ENCODE measurements around the gene UROS. TPM values are rescaled to one million over a fixed set of nuclear protein-coding genes. Genes with fewer than 3 reads are reported as not detected.

Gene UROS
- total RNA-seq, 1 experiment from 2014 or later: 78.8 TPM

DNA sequence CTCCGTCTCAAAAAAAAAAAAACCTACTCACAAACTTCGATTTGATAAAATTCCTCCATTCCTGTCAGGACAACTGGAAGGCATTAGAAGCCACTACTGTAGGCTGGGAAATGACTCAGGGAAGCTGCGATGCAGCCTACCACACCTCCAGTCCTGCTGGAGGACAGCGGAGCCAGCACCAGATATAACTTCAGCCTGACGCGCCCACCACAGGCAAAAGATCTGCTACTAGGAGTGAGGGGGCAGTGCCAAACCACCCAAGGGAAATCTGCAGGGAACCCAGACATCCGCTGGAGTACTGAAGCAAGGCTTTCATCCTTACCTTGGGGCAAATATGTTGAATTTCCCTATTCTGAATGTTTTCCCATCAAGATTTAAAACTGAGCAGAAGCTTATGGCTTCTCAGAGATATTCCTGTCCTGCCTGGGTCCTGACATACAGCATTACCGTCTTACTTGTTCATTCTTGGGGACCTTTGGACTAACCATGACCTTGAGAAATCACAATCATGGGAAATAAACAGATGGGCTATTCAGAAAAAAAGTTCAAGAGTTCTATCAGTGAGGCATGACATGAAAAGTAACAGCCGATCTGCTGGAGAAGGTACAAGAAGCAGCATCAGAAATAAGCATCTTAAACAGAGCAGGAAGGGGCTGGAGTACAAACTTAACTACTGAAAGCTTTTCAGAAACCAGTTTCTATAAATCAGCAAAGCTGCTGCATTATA lies 20.7 kb upstream of the UROS start:
- no peak overlapping the region for H3K4me3 ChIP-seq
- DNase-seq: no peak
- H3K27me3 ChIP-seq: no peaks in the 10 kb centered on the region
- H3K9me3 ChIP-seq: no peaks in the 10 kb centered on the region
- peaks cover 32% of the 10 kb centered on the region for H3K36me3 ChIP-seq

DNA sequence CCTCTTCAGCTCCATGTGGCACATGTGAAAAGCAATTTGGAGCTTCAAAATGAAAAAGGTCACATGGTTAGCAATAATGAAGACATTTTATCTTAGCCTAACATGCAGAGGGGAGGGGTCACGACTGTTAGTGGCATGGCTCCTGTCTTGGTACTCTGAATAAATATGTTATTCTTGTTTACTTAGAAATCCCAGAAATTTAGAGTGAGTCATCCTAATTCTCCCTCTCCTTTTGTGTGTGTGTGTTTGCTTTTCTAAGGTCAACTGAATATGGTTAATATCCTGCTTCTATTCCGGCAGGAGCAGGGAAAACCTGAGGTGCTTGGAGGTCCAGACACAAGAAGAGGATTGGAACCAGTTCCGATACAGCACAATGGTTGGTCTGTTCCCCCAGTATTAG lies 17.9 kb upstream of the UROS start:
- Histone ChIP-seq H3K27me3 (no peaks in the 10 kb centered on the region), H3K4me3 (no peak overlapping the region), H3K36me3 (peaks cover 50% of the 10 kb centered on the region), H3K9me3 (no peaks in the 10 kb centered on the region)
- no peak for DNase-seq

DNA sequence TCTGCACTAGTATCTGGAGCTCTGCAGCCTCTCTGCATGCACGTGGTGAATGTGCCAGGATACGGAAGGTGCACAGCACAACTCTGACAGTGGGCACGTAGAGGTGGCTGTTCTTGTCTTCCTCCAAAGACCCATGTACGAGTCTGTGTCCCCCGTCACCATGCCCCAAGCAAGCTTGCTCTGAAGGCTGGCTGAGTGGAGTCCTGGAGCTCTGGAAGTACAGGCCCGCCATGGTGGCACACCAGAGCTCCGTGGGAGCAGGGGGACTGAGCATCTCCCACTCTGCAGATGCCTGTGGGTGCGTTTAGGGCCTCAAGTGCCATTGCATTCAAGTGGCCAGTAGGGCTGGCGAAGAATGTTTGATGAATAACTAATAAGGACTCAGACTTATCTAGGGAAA lies 17.3 kb upstream of the UROS start:
- Histone ChIP-seq H3K9me3 (no peaks in the 10 kb centered on the region), H3K4me3 (no peak overlapping the region), H3K27me3 (no peaks in the 10 kb centered on the region), H3K36me3 (peaks cover 56% of the 10 kb centered on the region)
- DNase-seq: no peak

DNA sequence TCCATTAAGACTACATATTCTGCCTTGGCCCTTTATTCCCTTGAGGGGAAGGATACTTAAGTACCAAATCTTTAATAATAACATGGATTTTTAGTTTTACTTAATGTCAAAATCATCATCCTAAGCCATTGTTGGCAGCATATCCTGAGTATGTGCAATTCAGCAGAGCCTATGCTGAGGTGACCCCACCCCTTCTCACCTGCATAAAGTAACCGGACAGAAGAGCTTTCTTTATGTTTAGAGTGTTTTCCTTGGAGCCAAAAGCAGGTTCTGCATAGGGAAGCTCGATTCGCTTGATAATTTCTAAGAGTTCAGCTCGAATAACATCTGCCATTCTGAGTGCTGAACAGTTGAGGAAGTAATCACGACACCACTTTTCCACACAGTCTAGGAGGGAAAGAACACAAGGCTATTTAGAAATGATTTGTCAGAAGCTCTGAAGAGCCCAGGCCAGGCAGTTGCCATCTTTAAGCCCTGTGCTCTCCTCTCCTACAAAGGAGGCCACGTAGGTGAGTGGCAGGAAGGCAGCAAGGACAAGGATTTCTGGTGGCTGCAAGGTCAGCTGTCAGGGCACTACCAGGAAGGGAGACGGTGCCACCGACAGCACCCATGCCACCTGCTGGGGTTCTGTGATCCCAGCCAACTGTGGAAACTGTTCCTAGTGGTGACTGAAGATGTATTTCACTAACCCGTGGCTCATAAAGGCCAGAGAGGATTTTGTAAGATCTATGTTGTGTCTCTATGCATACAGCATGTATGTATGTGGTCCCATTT lies 15.9 kb upstream of the UROS start:
- Histone ChIP-seq H3K36me3 (peaks cover 65% of the 10 kb centered on the region), H3K4me3 (no peak overlapping the region), H3K9me3 (no peaks in the 10 kb centered on the region), H3K27me3 (no peaks in the 10 kb centered on the region)
- no peak for DNase-seq

DNA sequence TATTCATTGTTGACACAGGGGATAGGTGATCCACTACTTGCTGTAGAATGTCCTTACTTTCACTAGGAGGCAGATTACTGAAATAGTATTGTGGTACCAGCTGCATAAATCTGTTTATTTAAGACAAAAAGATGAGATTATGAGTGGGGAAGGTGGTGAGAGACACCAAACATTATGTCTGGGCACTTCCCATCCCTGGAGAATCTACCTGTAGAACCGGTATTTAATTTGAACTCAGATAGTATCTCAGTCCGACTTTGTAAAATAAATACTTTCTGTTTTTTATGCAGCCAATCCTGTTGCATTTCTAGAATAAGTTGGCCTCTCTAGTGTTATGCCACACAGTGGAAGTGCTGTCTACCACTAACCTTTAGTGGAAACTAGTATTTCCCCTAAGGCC lies 13.7 kb upstream of the UROS start:
- DNase-seq: no peak
- no peaks in the 10 kb centered on the region for H3K9me3 ChIP-seq
- peaks cover 78% of the 10 kb centered on the region for H3K36me3 ChIP-seq
- H3K4me3 ChIP-seq: no peak overlapping the region
- H3K27me3 ChIP-seq: no peaks in the 10 kb centered on the region

DNA sequence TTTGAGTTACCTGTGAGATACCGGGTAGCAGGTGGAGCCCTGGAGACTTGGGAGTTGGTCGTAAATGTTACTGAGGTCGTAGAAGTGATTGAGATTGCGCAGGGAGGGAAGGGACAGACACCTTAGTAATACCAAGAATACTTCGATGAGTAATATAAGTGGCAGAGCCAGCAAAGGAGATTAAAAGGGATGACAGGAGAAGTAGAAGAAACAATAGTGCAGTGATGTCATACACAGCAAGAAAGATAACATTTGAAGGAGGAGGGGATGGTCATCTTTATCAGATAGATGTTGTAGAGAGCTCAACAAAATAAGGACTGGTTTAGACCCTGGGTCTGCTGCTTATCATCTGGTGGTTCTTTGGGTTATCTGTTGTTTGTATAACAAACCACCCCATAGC lies 5.3 kb upstream of the UROS start:
- Histone ChIP-seq H3K27me3 (no peaks in the 10 kb centered on the region), H3K36me3 (peaks cover 75% of the 10 kb centered on the region), H3K9me3 (no peaks in the 10 kb centered on the region), H3K4me3 (no peak overlapping the region)
- DNase-seq: no peak

DNA sequence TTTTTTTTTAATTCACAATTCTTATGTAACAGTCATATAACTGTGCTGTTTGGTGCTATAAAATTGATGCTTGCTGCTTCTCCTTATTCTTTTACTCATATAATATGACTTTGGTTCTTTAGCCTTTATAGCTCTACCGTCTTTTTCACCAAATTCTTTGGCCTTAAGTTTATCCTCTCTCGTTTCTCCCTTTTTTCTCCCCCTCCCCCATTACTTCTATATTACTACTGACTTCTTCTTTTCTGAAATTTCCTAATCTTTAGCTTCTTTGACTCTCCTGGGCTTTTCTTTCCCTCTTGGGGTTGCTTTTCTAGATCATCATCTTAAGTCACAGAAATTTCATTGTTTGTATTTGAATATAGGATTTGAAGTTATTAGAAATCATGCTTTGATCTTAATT lies 4.1 kb upstream of the UROS start:
- H3K27me3 ChIP-seq: no peaks in the 10 kb centered on the region
- no peaks in the 10 kb centered on the region for H3K9me3 ChIP-seq
- H3K4me3 ChIP-seq: no peak overlapping the region
- peaks cover 67% of the 10 kb centered on the region for H3K36me3 ChIP-seq
- DNase-seq: no peak

DNA sequence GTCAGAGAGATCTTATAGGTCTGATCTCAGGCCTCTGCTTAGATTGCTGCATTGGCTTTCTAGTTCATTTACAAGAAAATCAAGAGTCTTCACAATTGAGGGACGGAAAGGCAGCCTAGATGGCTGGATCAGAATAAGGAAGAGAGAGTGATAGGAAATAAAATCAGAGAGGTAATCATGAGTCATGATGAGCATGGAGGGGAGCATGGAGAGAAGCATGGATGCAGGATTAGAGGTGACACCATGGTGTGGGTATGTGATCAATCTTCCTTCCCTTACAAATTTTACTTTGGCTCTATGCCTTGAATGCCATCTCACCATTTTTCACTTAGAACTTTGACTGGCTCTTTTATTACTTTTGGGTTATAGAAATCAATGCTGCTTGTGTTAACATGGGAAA lies 1.7 kb upstream of the UROS start:
- peak; percentile 51 for DNase-seq
- Histone ChIP-seq H3K9me3 (no peaks in the 10 kb centered on the region), H3K36me3 (peaks cover 47% of the 10 kb centered on the region), H3K27me3 (no peaks in the 10 kb centered on the region), H3K4me3 (peak overlapping the region; percentile 100)

DNA sequence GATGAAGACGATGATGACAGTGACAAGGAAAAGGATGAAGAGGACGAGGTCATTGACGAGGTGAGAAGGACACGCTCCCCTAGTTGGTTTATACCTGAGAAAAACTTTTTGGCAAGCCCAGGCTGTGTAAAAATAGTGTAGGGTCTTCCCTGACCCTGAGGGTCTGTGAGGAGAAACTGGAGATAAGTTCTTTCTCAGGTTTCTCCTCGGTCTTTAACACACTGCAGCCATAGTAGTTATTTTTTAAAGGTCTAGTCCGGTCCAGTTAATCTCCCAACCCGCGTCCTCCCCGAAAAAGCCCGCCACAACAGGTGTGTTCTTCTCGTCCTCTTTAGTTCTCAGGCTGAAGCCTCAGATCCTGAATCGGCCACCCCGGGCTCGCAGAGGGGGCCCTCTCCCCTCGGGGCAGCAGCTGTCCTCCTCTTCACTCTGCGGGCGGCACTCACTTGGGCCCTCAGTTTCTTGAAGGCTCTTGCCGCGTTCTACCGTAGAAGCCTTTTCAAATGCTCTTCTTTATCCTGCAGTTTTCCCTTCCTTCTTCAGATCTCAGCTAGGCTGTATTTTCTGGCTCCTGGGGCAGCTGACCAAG lies 699 bp upstream of the UROS start:
- Histone ChIP-seq H3K36me3 (peaks cover 37% of the 10 kb centered on the region), H3K4me3 (peak overlapping the region; percentile 100), H3K9me3 (no peaks in the 10 kb centered on the region), H3K27me3 (no peaks in the 10 kb centered on the region)
- DNase-seq: peak; percentile 6

DNA sequence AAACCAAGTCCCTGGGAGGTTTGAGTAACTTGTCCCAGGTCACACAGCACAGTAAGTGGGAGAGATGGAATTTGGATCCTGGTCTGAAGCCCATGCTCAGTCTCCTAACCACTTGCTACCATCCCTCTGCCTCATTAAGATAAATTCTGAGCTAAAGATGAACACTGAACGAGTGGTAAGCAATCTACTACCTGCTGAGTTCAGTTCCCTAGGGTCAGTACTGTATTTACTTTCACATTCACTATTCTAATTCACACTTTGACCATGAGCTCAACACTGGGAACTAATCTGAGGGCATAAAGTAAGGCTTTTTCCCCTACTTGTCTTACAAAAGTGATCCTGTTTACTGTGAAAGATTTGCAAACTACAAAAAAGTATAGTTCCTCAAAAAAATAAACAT lies 2.4 kb downstream of the UROS start:
- Histone ChIP-seq H3K27me3 (no peaks in the 10 kb centered on the region), H3K36me3 (peaks cover 10% of the 10 kb centered on the region), H3K9me3 (no peaks in the 10 kb centered on the region), H3K4me3 (no peak overlapping the region)
- no peak for DNase-seq

DNA sequence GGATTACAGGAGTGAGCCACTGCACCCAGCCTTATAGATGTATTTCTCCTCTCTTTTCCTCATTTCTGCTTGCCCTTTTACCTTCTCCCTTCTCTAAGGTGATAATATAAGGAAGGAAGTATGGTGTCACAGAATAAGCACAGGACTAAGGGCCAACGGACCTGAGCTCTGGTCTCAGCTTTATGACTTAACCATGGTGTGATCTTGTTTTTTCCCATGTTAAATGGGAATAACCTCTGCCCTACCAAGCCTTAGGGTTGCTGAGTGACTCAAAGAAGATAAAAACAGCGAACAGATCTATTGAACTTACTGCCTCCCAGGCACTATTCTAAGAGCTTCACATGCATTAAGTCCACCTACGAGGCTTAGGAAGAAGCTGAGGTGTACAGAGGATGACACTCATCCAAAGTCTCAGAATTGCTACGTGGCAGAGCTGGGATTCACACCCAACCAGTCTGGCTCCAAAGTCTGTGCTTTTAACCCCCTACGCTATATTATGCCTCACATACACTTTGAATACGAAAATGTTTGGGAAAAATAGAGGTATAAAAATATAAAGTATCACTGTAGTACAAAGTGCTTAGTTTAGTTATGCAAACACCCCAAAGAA lies 5.6 kb downstream of the UROS start:
- no peaks in the 10 kb centered on the region for H3K27me3 ChIP-seq
- no peak overlapping the region for H3K4me3 ChIP-seq
- no peaks in the 10 kb centered on the region for H3K9me3 ChIP-seq
- no peak for DNase-seq
- H3K36me3 ChIP-seq: peaks cover 2% of the 10 kb centered on the region

DNA sequence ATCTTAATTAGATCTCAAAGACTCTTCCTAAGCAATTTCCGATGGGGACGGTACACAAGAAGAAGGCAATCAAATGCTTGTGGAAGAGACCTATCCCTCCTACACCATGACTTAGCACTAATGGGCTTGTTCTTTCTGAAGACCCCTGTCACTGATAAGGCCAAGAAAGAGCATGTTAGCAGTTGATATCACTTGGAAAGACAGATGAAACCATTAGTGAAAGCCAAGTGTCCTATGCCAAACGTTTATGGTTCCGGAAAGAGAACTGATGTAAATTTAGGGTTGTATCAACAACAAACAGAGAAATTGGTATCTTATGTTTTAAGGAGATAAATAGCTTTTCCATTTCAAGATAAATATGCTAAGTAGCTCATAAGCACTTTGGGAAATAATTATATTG lies 6.5 kb downstream of the UROS start:
- H3K4me3 ChIP-seq: no peak overlapping the region
- no peaks in the 10 kb centered on the region for H3K27me3 ChIP-seq
- H3K9me3 ChIP-seq: no peaks in the 10 kb centered on the region
- DNase-seq: no peak
- H3K36me3 ChIP-seq: peaks cover 2% of the 10 kb centered on the region

DNA sequence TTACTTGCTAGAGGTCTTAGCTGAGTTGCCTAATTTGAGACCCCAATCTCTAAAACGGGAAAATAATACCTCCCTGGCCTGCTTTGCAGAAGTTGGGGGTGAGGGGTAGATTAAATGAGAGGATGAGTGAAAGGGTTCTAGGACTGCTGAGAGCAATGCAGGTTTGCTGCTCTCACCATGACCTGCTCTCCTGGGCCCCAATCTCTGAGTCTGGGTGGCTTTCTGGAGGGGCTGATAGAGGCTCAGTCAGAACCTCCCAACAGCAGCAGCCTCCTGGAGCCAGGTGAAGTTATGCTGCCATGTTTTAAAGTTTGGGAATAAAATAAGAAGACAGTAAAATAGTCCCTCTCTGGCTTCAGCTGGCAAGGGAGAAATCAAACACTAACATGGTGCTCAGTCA lies 7.3 kb downstream of the UROS start:
- H3K27me3 ChIP-seq: no peaks in the 10 kb centered on the region
- no peak overlapping the region for H3K4me3 ChIP-seq
- H3K36me3 ChIP-seq: peaks cover 6% of the 10 kb centered on the region
- no peaks in the 10 kb centered on the region for H3K9me3 ChIP-seq
- DNase-seq: no peak

DNA sequence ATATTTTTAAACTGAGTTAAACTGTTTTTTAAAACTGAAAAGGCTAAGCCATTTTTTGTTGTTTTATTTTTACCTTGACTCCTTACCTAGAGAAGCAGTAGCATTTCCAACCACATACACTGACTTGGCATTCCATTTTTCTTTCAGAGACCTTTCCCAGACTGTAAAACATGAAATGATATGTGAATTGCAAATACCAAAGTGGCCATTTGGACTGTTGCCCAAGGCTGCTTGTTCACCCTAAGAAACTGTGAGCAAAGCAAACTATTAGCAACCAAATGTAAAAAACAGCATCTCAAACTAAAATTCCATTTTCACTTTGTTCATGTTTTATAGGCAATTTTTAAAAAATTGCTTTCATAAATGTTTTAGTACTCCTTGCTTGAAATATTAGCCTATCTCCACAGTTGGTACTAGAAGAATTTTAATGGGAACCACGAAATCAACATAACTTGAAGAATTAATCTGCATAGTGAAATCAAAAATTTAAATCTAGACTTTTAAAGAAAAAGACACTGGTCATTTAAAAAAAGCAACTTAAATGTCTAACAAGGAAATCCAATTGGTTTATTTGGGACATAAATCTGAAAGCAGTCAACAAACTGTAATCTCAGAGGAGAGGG lies 10.8 kb downstream of the UROS start:
- H3K36me3 ChIP-seq: peaks cover 14% of the 10 kb centered on the region
- no peak overlapping the region for H3K4me3 ChIP-seq
- no peaks in the 10 kb centered on the region for H3K27me3 ChIP-seq
- H3K9me3 ChIP-seq: no peaks in the 10 kb centered on the region
- DNase-seq: no peak

DNA sequence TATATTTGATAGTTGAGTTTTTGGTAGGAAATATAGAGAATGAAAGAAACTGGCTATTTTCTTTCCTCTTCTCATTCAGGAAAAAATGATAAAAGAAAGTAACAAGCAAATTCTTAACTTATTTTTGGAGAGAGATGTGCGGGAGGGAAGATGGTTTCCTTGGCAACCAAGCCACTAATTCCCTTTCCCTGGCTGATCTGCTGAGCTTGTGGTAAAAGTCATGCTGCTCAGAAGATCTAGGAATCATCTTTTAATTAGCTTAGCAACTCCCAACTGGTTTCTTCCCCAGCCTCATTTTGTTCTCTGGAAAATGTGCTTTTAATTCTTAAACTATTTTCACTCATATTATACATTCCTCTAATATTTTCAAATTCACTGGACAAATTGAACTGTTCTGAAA lies 11.8 kb downstream of the UROS start:
- DNase-seq: no peak
- Histone ChIP-seq H3K4me3 (no peak overlapping the region), H3K9me3 (no peaks in the 10 kb centered on the region), H3K36me3 (peaks cover 16% of the 10 kb centered on the region), H3K27me3 (no peaks in the 10 kb centered on the region)

DNA sequence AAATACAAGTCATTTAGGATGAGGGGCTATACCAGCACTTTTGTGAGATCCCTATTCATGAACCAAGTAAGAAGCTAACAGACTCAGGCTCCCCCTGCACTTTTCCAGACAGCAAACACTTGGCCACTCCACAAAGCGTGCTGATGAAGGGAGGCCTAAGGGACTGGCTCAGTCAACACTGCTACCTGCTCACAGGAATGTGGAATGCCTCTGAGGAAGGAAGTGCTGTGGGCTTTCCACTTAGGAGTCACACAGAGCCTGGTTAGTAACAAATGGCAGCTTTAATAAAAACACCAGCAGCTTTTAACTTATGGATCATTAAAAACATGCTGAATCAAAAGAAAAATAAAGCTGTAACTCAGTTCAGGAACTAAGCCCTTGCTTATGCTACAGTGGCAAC lies 15.0 kb downstream of the UROS start:
- no peaks in the 10 kb centered on the region for H3K9me3 ChIP-seq
- H3K27me3 ChIP-seq: no peaks in the 10 kb centered on the region
- H3K36me3 ChIP-seq: peaks cover 17% of the 10 kb centered on the region
- DNase-seq: no peak
- H3K4me3 ChIP-seq: no peak overlapping the region

DNA sequence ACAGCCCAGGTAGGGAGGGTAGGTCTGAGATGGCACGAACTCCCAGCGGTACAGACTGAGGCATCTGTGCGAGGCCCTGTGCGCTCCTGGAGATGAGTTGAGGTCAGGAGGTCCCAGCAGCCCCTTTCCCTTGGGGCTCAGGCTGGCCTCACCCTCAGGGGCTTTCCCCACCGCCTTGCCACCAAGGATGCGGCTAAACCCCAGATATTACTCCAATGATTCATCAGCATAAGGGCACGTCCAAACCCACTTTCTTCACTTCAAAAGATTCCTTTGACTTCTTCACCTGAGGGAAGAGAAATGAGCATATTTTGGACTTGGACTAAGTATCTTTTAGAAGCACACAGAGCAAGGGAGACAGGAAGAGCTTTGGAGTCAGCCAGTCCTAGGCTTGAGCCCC lies 20.3 kb downstream of the UROS start:
- H3K4me3 ChIP-seq: no peak overlapping the region

More for the DNA sequence above, 20.3 kb downstream of the UROS start:
- Histone ChIP-seq H3K27me3 (no peaks in the 10 kb centered on the region), H3K9me3 (no peaks in the 10 kb centered on the region), H3K36me3 (peaks cover 7% of the 10 kb centered on the region; the same call in 1 of the 2 replicates)
- DNase-seq: no peak
